Breast epithelium (tissue), 3 donors: ENCODE data around the gene KLHL33.
A peak's percentile ranks its signal among the peaks of the same experiment; 100 is the strongest.

Experiments used
- CTCF ChIP-seq, 3 donors: fragments of 450-650 bp; IDR thresholded peaks; one replicate each; pipeline ENCODE4 v1.5.1; 2016 to 2017; ENCODE audit warnings: antibody characterized with exemption in 3 of 3, mild to moderate bottlenecking in 3 of 3, moderate library complexity in 3 of 3
- POLR2A ChIP-seq: fragments of 450-650 bp; IDR thresholded peaks from one replicate; pipeline ENCODE4 v1.6.1; 2016; ENCODE audit warnings: antibody characterized with exemption, mild to moderate bottlenecking, moderate library complexity

GRCh38 chr14:20415782-20416206 lies 20.2 kb downstream of the KLHL33 start:
- TF ChIP-seq POLR2A (no peak), CTCF (IDR thresholded peaks at IDR 0.05) (peak in 2 of 3 donors; percentile 25 to 50)
